KMS-11 (cell line): Measurements from ENCODE around the gene CHGA.

ENCODE experiments used
- H2AFZ ChIP-seq: fragments of 200-600 bp; sonication (generic); 2 replicates; pipeline ENCODE4 v1.6.1; 2016; ENCODE audit warnings: antibody characterized with exemption, mixed run types, low read depth
- H3K27ac ChIP-seq: fragments of 200-600 bp; sonication (generic); 2 replicates; pipeline ENCODE4 v1.6.1; 2016; ENCODE audit warnings: mild to moderate bottlenecking, mixed run types
- H3K27me3 ChIP-seq: fragments of 200-600 bp; sonication (generic); 2 replicates; pipeline ENCODE4 v1.6.1; 2017; ENCODE audit warnings: mild to moderate bottlenecking, low read depth, mixed run types, moderate library complexity; ENCODE audit not compliant: insufficient read depth
- H3K36me3 ChIP-seq: fragments of 200-600 bp; sonication (generic); 2 replicates; pipeline ENCODE4 v1.6.1; 2017; ENCODE audit warnings: mild to moderate bottlenecking, mixed run types; ENCODE audit not compliant: insufficient read depth
- H3K4me1 ChIP-seq: fragments of 200-600 bp; sonication (generic); 2 replicates; pipeline ENCODE4 v1.6.1; 2016; ENCODE audit warnings: mild to moderate bottlenecking, low read depth, mixed run types; ENCODE audit not compliant: poor library complexity, severe bottlenecking
- H3K4me2 ChIP-seq: fragments of 200-600 bp; sonication (generic); 2 replicates; pipeline ENCODE4 v1.7.0; 2016; ENCODE audit warnings: mild to moderate bottlenecking, mixed run types
- H3K4me3 ChIP-seq: fragments of 200-600 bp; sonication (generic); IDR thresholded peaks from 2 replicates; pipeline ENCODE4 v1.6.1; 2017; ENCODE audit warnings: low read depth, low read length, mixed read lengths; ENCODE audit not compliant: insufficient read depth
- H3K79me2 ChIP-seq: fragments of 200-600 bp; sonication (generic); 2 replicates; pipeline ENCODE4 v1.6.1; 2016; ENCODE audit warnings: low read depth, mixed run types; ENCODE audit not compliant: insufficient read depth
- H3K9ac ChIP-seq: fragments of 200-600 bp; sonication (generic); 2 replicates; pipeline ENCODE4 v1.6.1; 2016; ENCODE audit warnings: mild to moderate bottlenecking, mixed run types
- H4K20me1 ChIP-seq: fragments of 200-600 bp; sonication (generic); 2 replicates; pipeline ENCODE4 v1.6.1; 2016; ENCODE audit warnings: mild to moderate bottlenecking, mixed run types; ENCODE audit not compliant: insufficient read depth
- CTCF ChIP-seq: fragments of 200-600 bp; sonication (generic); conservative IDR thresholded peaks from 2 replicates; pipeline ENCODE4 v1.6.1; 2017; ENCODE audit warnings: low read depth, mild to moderate bottlenecking, antibody characterized with exemption, low read length, moderate library complexity, mixed read lengths

The CHGA gene

DNA sequence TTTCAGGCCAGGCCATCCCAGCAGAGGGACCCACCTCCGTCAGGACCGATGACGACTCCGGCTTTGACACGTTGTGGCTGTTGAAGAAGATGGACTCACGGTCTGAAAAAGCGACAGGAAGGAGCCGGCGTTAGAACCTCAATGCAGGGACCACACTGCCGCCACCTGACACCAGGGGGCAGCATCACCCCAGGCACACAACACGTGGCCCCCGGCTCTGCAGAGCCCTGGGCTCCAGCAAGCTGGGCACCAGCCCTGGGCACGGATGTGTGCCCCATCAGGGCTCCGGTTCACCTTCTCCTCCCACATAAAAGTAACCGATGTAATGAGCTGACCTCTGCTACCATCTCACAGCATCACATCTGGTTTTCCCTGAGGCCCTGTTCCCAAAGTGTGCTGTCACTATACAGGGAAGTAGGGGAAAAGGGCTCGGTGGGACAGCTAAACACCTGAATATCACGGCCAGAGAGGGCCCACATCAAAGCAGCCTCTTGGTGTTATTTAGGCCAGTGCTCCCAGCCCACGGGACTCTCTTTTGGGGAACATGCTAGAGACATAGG, 29.0 kb downstream of the CHGA start:
- Histone ChIP-seq H4K20me1 (no peaks in the 10 kb centered on the region), H3K4me3 (no peak overlapping the region), H3K9ac (no peak overlapping the region), H3K27ac (no peak overlapping the region), H3K27me3 (no peaks in the 10 kb centered on the region), H3K4me1 (peaks cover 5% of the 10 kb centered on the region), H2AFZ (no peak overlapping the region; the same call in 1 of the 2 replicates), H3K79me2 (no peaks in the 10 kb centered on the region), H3K36me3 (no peaks in the 10 kb centered on the region), H3K4me2 (no peak overlapping the region)
- peak; percentile 76 for TF ChIP-seq CTCF

DNA sequence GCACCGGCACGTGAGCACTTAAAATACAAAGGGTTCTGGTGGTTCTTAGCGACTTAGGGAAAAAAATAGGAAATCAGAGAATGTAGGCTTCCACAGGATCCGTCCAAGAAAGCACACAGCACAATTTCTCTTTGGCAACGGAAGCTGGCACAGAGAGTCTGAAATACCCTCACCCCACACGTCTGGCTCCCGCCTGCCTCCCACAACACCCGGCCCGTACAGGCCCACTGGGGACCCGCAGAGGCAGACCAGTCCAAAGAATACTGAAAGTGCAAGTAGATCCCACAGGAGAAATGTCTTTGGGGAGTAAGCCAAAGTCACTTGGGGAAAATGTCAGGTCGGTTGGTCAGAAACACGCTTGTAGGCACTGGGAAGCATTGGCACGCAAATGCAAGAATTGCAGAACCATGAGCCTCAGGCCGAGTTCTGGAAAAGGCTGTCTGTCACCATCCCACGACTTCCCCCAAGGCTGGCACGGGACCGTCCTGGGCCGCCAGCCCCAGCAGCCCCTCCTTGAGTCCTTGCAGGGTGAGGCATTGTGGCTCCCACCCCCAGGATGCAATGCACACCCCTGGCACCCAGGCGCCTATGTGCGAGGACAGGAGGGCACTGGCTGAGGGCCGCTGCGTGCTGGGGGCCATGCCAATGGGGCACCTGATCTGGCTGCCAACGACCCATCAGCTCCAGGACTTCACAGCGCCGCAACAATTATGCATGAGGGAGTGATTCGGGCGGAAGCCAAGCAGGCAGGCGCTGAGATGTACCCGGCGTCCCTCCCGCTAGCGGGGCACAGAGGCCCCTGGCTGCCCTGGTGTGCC, 29.7 kb downstream of the CHGA start:
- no peak overlapping the region for H3K27ac ChIP-seq
- H3K9ac ChIP-seq: no peak overlapping the region

DNA sequence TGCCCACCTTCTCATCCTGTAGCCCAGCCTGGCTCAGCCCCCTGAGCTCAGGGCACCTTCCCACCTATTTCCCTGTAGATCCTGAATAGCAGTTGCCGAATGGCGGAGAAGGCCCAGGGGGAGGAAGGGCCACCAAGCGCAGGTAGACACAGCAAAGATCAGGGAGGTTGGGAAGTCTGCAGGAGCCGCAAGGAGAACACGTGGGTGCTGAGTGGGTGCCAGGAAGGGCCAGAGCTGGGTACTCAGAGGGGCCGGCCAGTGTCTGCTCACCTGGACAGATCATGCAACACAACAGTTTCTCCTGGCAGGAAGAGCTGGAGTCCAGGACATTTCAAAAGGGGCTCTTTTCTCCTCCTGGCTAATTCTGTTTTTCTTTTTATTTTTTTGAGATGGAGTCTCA, 30.6 kb downstream of the CHGA start:
- no peak overlapping the region for H3K27ac ChIP-seq
- H3K4me3 ChIP-seq: no peak overlapping the region
- H4K20me1 ChIP-seq: no peaks in the 10 kb centered on the region
- no peak overlapping the region for H3K4me2 ChIP-seq
- H3K36me3 ChIP-seq: no peaks in the 10 kb centered on the region
- no peaks in the 10 kb centered on the region for H3K27me3 ChIP-seq
- no peaks in the 10 kb centered on the region for H3K79me2 ChIP-seq
- H3K4me1 ChIP-seq: peaks cover 5% of the 10 kb centered on the region
- no peak overlapping the region for H2AFZ ChIP-seq
- no peak overlapping the region for H3K9ac ChIP-seq
- no peak for TF ChIP-seq CTCF

More for the DNA sequence above, 29.7 kb downstream of the CHGA start:
- H2AFZ ChIP-seq: no peak overlapping the region
- no peak overlapping the region for H3K4me2 ChIP-seq
- H3K4me1 ChIP-seq: peaks cover 5% of the 10 kb centered on the region
- no peaks in the 10 kb centered on the region for H3K27me3 ChIP-seq
- H4K20me1 ChIP-seq: no peaks in the 10 kb centered on the region
- H3K4me3 ChIP-seq: no peak overlapping the region
- H3K36me3 ChIP-seq: no peaks in the 10 kb centered on the region
- TF ChIP-seq CTCF: no peak
- H3K79me2 ChIP-seq: no peaks in the 10 kb centered on the region

GRCh38 chr14:92954933-92955332, 32.0 kb downstream of the CHGA start:
- Histone ChIP-seq H3K4me1 (peaks cover 5% of the 10 kb centered on the region), H2AFZ (no peak overlapping the region), H3K27ac (no peak overlapping the region), H3K36me3 (no peaks in the 10 kb centered on the region), H3K4me3 (no peak overlapping the region), H3K27me3 (no peaks in the 10 kb centered on the region), H4K20me1 (no peaks in the 10 kb centered on the region), H3K4me2 (no peak overlapping the region), H3K79me2 (no peaks in the 10 kb centered on the region), H3K9ac (no peak overlapping the region)
- no peak for TF ChIP-seq CTCF
